ENCODE measurements around the gene CCL24.
"Not testable (repeated sequence)": the region's sequence is repeated elsewhere in the genome, so short reads cannot be mapped to it uniquely, and the experiment has no call there.

The CCL24 gene

DNA sequence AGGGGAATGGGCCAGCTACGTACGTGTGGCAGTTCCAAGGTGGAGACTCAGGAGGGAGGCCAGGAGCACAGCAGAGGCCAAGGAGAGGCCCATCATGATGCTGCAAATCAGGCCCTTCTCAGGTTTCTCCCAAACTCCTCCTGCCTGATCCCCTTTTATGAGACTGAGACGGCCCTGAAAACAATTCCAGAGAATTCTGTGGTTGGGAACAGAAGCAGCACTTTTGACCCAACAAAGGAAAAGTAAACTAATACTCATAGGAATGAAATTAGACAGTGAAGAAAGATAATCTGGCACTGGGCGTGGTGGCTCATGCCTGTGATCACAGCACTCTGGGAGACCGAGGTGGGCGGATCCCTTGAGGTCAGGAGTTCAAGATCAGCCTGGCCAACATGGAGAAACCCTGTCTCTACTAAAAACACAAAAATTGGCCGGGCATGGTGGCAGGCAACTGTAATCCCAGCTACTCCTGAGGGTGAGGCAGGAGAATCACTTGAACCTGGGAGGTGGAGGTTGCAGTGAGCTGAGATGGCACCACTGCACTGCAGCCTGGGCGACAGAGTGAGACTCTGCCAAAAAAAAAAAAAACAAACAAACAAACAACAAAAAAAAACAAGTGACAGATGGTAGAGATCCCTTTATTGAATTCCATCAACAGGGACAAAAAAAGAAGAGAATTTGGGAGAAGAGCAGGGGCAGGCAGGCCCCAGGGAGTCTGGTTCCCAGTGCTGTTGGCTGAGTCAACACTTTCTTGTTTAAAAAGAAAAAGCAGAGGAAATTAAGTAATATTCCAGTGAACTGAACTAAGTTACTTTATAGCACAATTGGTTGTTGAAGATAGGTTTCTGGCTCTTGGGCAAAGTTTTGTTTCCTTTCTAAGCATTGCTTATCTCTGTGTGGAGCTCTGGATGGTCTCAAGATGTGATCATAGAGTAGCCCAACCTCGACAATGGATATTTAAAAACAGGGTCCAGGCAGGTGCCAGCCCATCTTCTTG, 41.2 kb downstream of the CCL24 start, which contains the start of gene CCL26:
Gene CCL26 (minus strand): TSS at position 131 of the 997 bp plus-strand sequence. CDS start 35 bp downstream, at position 96.
- no peak within 1 kb of the TSS for H3K4me3 ChIP-seq (ENCODE audit: low read depth, low read length)
- TF ChIP-seq, protein P1, sequence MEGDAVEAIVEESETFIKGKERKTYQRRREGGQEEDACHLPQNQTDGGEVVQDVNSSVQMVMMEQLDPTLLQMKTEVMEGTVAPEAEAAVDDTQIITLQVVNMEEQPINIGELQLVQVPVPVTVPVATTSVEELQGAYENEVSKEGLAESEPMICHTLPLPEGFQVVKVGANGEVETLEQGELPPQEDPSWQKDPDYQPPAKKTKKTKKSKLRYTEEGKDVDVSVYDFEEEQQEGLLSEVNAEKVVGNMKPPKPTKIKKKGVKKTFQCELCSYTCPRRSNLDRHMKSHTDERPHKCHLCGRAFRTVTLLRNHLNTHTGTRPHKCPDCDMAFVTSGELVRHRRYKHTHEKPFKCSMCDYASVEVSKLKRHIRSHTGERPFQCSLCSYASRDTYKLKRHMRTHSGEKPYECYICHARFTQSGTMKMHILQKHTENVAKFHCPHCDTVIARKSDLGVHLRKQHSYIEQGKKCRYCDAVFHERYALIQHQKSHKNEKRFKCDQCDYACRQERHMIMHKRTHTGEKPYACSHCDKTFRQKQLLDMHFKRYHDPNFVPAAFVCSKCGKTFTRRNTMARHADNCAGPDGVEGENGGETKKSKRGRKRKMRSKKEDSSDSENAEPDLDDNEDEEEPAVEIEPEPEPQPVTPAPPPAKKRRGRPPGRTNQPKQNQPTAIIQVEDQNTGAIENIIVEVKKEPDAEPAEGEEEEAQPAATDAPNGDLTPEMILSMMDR (IDR thresholded peaks at IDR 0.05; ENCODE audit: low read depth, low read length), result no peak

DNA sequence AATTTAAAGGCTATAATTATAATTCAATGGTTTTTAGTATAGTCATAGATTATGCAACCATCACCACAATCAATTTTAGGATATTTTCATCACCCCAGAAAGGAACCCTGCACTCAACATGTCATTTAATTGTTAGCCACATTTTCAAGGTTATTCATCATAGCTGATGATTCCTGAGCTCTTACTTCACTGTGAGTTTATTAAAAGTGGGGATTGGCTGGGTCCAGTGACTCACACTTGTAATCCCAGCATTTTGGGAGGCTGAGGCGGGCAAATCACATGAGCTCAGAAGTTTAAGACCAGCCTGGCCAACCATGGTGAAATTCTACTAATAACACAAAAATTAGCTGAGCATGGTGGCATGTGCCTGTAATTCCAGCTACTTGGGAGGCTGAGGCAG, 42.4 kb downstream of the CCL24 start:
- no peak overlapping the region for H3K4me3 ChIP-seq (ENCODE audit: low read depth, low read length)
- TF ChIP-seq, protein P1 (IDR thresholded peaks at IDR 0.05; ENCODE audit: low read depth, low read length), result no peak

DNA sequence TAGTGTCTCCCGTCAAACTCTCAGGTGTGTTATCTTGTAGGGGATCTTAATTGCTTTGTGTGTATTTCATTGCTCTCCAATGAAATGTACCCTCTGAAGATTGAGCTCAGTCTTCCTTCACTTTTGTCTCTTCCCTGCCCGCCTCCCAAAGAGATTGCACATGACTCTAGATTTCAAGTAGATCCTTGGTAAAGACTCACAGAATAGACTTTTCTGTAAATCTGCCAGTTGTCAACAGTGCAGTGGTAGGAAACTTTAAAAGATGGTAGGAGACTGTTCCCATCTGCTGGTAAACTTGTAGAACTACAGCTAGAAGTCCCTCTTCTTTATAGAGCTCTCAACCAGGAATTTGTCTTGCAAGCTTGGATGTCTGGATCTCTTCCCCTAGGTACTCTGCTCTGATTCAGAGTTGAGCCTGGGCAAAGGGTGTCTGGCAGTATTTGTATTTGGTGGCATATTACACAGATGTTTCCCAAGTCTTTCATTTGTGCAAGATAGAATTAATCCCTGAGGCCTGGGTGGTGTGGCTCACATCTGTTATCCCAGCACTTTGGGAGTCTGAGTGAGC, 51.2 kb downstream of the CCL24 start:
- H3K4me3 ChIP-seq (ENCODE audit: low read depth, low read length), result no peak overlapping the region
- TF ChIP-seq, protein P1 (IDR thresholded peaks at IDR 0.05; ENCODE audit: low read depth, low read length), result peak; percentile 56

DNA sequence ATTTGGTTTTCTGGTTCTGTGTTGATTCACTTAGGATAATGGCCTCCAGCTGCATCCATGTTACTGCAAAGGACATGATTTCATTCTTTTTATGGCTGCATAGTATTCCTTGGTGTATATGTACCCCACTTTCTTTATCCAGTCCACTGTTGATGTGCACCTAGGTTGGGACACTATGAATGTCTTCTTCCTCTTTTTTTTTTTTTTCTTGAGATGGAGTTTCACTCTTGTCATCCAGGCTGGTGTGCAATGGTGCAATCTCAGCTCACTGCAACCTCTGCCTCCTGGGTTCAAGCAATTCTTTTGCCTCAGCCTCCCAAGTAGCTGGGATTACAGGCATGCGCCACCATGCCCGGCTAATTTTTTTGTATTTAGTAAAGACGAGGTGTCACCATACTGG, 51.8 kb downstream of the CCL24 start:
- H3K4me3 ChIP-seq (ENCODE audit: low read depth, low read length), result not testable (repeated sequence)

All from WI38 (cell line).